Measurements from ENCODE around the gene SIVA1.
A peak's percentile ranks its signal among the peaks of the same experiment; 100 is the strongest.

The SIVA1 gene

DNA sequence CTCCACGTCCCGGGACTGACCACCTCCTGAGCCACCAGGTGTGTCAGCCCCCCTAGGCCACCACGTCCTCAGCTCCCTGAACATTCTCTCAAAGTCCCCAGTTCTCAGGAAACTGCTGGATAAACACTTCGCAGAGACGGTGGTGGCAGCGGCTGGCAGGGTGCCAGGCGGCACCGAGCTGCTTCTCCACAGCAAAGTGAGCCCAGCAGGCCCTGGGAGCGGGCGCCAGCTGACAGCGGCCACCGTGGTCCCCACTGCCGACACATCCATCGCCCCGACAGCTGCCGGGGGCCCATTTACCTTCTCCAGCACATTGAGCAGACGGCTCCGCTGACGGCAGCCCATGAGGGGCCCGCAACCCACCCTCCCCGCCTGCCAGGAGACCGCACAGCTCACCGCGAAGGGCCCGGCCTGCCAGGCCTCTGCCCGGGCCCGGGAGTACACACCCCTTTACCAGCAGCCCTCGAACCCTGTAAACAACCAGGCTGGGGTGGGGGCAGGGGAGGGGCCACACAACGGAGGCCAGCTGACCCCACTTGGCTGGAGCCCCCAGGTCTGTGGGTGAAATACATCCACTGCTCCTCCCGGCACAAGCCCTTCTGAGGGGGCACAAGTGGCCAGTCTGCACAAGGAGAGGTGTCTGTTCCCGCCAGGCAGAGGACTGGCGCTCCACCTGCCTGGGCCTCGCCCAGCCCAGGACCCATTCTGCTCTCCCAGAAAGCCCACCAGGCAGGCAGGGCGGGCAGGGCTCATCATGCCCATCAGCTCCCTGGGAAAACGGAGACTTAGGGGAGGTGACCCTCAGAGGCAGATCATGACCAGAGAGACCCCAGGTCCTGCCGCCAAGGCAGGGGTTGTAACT, 32.1 kb downstream of the SIVA1 start:
- DNase-seq (ENCODE audit: low read depth in 2 of 2): no peak

DNA sequence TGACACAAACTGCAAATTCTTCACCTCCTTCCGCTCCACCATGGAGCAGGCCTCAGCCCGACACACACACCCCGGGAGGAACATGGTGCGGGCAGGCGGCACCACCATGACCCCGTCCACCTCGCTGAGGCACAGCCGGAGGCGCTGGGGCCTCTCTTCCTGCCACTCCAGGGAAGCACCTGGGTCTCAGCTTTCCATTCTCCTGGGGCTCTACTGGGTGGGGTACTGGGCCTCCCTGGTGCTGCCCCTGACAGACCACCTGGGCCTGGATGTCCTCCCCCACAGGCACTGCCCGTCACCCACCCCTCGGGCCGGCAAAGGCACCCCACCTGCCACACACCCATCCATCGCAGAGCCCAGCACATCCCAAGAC, 32.7 kb downstream of the SIVA1 start:
- no peak for DNase-seq (ENCODE audit: low read depth in 2 of 2)

DNA sequence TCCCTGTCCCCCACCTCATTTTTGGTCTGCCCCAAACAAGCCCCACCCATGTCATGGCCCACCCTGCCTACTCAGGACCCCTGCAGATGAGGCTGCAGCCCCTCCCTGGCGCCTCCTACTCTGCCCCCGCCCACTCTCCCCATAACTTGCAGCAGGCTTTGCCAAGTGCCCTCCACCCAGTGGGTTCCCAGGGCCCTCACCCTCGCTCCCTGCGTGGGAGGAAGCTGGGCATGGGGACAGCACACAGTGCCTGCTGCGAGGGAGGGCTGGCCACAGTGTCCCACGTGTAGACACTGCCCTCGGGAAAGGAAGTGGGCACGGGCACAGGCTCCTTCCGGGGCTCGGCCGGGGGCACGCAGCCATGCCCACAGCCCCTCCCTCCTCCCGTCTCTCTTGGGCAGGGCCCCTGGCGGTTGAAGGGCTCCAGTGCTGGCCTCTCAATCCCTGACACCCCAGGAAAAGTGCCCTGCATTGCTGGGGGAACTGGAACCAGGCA, 33.2 kb downstream of the SIVA1 start:
- no peak for DNase-seq (ENCODE audit: low read depth in 2 of 2)

DNA sequence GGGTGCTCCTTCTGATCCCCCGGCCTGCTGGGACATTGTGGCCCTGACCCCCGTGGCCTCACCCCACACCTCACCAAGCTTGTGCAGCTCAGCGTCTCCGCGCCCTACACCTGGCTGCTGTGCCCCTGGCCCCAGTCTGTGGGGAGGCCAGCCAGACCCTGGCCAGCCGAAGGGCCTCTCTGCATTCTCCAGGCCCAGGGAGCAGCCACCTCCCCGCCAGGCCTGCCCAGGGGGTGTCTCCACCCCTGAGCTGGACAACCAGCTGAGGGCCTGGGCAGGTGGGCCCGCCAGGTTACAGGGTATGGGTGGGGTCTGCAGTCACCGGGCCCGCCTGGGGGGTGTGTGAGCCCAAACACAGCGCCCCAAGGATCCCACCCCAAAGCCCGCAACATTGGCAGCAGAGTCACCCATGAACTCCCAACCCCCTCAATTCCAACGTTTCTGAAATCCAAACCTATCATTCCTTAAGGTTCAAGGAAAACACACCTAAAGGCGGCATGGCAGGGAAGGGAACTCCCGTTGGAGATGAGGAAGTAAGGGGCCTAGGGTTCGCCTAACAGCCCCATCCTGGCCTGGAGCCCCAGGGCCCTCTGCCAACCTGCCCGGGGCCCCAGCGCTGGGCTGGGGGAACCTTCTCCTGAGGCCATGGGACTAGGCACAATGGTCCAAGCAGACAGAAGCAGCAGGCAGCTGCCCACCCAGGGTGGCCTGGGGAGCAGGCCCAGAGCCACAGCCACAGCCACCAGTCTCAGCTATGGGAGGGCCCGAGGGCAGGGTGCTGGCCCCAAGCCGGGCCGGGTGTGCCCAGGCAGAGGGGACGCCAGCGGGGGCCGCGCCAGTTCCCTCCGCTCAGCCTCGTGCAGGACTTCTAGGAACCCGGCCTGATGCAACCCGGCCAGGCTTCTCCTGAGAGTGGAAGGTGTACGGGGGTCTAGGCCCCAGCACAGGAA, 34.1 kb downstream of the SIVA1 start:
- DNase-seq (ENCODE audit: low read depth in 2 of 2): no peak

DNA sequence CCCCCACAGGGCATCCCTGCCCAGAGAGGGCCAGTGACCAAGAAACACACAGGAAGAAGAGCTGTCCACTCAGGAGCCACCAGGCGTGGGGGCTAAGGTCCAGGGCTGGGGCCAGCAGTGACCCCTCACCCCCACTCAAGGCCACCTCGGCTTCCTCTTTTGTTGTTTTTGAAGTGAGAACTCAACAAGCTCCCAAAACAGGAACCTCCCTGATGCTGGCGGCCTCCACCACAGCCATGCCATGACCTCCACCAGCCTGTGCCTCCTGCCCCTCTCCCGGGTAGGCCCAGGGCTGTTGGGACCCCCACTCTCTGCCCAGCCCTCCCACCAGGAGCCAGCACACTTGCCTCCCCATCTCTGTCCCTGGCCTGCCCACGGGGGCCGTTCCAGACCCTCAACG, 34.8 kb downstream of the SIVA1 start:
- DNase-seq (ENCODE audit: low read depth in 2 of 2): no peak

DNA sequence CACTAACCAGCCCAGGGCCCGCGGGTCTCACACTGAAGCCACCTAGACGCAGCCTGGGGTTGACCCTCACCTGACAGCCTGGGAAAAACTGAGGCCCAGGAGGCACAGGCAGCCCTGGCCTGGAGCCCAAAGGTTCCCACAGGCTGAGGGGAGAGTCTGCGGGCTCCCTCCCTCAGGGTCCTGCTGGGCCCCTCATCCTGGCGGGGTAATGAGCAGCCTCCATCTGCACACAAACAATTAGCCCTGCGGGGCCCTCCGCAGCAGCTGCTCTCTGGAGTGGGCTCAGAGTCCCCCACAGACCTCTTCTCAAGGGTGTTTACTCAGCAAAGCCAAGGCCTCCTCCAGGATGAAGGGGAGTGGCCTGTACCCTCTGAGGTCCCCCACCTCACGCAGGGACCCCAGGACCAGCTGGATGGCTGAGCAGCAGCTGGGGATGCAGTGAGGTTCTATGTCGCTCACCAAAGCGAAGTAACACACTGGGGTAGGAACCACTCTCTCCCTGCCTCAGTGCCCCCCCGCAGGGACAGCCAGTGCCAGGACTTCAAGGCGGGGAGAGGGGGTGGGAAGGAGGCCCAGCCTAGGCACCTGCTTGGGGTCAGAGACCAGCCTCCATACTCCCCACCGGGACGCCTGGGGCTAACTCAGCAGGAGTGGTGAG, 35.3 kb downstream of the SIVA1 start:
- DNase-seq (ENCODE audit: low read depth in 2 of 2): no peak

DNA sequence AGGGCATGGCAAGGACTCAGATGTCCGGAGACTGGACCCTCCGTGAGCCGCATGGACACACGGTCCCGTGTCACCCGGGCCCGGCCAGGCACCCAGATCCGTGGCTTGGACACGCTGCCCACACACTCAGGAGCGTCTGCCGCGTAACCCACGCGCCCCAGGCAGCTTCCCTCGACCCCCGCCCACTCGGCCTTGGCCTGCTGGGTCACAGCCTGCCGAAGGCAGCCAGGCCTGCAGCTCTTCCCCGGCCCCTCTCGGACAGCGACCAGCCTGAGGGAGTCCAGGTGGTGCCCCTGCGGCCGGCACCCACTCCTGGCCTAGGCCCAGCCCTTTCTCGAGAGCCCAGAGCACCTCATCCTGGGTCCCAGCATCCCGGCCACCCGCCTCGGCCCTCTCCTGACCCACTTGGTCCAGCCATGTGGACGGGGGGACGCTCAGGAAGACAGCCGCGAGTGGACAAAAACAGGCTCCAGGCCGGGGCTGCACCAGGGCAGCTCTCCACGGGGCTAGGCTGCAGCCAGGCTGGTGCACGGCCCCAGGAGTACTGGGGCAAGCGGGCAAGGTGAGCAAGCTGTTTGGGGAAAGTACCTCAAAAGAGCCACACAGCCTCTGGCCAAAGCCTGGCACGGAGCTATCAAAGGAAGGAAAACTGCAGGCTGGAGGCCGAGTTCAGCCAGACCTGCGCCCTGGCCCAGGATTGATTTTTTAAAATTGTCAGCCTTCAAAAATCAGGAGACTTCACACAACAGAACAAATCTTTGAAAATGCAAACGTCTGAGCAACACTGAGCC, 36.1 kb downstream of the SIVA1 start:
- DNase-seq (ENCODE audit: low read depth in 2 of 2): no peak

DNA sequence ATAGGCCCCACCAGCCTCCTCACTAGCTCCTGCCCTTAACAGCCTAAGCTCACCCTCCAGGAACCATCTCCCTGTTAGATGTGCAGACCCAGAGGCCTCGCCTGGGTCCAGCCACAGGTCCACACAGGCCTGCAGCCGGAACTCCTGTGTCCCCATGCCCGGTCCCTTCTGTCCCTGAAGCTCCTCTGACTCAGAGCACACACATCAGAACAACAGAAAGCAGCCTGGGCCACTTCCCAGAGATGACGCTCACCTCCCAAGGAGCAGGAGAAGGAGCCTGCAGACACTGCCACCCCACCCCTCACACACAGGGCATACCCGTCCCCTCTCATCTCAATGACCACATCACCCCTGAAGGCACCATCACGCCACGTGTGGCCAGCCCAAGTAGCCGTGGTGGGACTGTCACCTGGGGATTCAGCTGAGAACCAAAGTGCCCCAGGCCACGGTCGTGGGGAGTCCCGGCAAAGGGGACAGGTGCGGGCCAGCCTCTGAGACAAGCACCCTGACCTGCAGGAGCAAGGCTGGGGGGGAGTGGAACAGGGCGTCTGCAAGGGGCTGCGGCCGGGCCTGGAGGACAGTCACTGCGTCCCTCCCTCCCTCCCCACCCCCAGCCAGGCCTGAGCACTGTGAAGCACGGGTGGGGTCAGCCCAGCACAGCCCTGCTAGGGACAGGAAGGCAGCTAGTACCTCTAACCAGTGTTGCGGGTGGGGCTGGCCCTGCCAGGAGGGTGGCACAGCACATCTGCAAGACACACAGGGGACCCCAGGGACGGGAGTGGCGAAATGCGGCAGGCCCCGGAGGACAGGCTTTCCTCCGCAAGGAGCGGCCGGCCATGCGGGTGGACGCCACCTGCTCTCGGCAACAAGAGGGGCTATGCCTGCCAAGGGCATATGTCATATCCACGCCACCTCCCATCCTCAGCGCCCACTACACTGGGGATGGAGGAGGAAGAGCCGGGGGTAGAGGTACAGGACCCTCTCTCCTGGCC, 37.1 kb downstream of the SIVA1 start:
- DNase-seq (ENCODE audit: low read depth in 2 of 2): no peak

DNA sequence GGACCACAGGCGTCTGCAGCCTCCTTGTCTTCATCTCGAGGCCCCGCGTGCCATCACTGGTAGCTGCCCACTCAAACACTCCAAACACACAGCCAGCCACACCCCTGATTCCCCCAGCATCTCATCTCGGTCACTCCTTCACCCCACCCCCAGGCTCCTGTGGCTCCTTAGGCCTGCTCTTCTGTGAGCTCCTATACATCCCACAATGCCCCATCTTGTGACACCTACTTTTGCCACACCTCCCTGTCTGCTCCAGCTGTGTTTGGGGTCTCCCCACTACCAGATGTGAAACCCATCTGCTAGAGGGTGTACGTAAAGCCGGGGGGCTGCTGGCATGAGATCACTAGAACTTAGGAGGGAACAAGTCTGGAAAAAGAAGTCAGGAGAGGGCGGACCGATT, 38.5 kb downstream of the SIVA1 start:
- no peak for DNase-seq (ENCODE audit: low read depth in 2 of 2)

DNA sequence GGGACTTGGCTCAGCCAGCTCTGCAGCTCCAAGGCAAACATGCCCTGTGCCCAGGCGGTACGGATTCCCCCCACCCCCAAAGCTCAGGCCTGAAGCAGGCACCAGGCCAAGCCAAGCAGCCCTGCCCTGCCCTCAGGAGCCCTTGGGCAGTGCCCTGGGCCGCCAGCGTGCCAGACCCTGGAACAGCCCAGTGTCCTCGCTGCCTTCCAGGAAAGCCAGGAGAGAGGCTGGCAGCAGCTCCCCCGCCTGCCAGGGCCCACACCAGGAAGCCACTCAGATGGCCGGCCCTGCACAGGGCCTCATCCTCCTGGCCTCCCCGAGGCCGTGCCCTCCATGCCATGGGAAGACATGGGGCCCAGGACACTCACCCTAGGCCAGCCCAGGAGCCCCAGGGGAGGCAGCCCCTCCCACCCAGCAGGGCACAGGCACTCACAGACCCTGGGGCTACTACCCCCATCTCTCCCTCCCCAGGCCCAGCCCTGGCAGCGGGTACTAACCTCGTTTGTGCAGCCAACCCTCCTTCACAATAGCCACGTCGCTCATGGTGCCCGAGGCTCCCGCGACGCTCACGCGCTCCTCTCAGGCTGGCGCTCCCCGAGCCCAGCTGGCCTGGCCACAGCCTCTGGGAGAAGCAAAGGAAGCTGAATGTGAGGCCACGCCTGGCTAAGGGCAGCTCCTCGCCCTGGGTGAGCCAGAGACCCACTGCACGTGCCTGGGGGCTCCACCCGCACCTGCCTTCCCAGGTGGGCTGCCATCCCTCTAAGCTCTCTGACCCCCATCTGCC, 39.3 kb downstream of the SIVA1 start:
- DNase-seq (ENCODE audit: low read depth in 2 of 2): no peak

DNA sequence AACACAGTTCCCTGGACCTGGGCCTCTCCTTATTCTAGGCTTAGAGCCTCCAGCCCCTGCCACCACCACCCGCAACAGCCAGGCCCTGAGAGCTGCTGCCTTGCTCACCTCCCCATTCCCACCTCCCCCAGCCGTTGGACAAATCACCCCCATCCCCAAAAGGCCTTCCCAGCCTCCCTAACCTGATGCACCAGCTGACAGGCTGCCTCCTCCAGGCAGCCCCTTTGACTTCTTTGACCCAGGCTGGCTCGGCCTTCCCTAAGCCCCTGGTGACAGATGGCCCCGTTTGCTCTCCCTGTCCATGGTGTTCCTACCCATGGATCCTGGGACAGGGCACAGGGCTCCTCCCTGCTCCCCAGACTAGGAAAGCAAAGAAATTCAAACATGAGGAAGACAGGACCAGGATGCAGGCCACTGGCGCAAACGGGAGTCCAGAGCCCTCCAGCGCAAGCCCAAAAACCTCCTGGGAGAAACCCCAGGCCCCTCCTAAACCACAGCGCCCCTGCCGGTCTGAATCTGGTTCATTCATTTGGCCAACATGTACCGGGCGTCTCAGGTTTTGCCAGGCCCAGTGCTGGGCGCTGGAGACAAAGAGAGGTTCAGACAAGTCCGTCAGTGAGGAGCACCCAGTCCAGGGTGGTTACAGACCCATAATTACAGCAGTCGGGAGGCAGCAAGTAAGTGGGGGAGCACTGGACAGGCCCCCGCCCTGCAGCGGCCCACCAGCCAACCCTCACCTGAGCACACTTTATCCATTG, 40.2 kb downstream of the SIVA1 start:
- DNase-seq (ENCODE audit: low read depth in 2 of 2): no peak

DNA sequence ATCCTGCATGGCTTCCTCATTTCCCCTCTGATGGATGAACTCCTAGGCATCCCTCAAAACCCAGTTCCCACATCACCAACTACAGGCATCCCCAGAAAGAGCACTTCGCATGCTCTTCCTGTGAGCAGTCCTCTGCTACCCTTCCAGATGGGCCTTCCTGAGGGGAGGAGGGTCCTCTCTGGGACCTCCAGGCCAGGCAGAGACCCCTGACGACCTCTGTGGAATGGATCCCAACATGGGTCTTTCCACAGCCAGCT, 40.7 kb downstream of the SIVA1 start:
- DNase-seq (ENCODE audit: low read depth in 2 of 2): no peak

DNA sequence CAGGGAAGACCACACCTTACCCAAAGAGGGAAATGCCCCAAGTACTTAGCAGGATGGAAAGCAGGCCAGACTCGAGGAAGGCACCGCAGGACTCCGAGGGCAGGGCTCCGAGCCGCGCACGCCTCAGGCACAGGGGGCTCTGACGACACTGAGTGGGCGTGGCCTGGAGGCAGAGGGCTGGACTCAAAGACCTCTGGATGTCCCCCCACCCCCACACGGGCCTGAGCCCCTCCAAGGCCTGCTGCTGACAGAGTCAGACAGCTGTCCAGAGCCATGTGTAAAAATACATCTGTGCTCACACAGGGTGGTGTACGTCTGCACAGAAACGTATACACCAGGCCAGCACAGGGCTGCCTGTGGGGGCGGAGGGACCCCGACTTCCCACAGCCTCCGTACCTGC, 41.2 kb downstream of the SIVA1 start:
- DNase-seq (ENCODE audit: low read depth in 2 of 2): peak in 1 of 2 donors; percentile 41

DNA sequence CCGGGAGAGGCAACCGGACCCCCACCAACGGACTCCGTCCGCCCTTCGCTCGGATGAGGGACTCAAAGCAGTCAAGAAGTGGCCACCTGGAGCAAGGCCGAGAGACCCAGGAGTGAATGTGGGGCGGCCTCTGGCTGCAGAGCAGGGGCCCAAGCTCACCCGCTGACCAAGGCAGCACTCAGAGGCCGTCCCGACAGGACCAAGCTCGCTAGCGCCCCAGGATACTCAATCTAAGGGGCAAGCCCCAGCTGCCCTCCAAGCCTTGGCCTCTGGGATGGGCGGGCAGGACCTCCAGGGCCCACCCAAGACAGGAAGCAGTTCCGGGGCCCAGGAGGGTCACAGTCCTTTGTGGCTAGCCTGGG, 41.7 kb downstream of the SIVA1 start:
- DNase-seq (ENCODE audit: low read depth in 2 of 2): no peak

DNA sequence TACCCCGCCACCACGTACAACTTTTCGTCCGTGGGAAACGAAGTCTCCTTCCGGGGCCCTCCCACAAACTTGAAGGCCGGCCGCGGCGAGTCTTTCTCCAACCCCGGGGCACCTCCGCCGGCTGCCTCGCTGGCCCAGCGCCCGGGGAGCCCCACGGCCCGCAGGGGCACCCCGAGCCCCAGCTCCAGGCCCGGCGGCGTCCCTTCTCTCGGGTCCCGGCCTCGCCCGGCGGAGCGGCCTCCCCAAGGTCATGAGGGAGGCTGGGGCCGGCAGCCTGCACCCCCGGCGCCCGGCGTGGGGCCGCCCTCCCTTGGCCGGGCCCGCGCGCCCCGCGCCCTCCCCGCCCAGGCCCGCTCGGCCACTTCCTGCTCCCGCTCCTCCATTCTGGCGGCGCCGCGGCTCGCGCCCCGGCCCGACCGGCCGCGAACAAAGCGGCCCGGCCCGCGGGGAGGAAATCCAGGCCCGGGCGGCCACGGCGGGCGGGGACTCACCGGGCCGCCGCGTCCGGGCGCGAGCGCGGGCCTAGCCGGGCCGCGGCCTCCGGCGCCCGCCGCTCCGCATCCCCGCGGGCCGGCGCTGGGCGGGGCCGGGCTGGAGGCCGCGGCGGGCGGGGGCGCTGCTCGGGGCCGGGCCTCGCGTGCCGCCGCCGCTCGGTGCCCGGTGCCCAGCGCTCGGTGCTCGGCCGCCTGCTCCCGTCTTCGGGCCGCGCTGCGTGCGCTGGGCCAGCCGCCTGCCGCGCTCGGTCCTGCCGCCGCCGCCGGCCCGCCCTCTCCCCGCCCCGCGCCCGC, 42.2 kb downstream of the SIVA1 start, which contains the start of gene AKT1:
AKT1 (minus strand) TSS at position 756 of the 788 bp plus-strand sequence. CDS start 3,105 bp downstream, outside the sequence.
- DNase-seq (ENCODE audit: low read depth in 2 of 2): no peak

DNA sequence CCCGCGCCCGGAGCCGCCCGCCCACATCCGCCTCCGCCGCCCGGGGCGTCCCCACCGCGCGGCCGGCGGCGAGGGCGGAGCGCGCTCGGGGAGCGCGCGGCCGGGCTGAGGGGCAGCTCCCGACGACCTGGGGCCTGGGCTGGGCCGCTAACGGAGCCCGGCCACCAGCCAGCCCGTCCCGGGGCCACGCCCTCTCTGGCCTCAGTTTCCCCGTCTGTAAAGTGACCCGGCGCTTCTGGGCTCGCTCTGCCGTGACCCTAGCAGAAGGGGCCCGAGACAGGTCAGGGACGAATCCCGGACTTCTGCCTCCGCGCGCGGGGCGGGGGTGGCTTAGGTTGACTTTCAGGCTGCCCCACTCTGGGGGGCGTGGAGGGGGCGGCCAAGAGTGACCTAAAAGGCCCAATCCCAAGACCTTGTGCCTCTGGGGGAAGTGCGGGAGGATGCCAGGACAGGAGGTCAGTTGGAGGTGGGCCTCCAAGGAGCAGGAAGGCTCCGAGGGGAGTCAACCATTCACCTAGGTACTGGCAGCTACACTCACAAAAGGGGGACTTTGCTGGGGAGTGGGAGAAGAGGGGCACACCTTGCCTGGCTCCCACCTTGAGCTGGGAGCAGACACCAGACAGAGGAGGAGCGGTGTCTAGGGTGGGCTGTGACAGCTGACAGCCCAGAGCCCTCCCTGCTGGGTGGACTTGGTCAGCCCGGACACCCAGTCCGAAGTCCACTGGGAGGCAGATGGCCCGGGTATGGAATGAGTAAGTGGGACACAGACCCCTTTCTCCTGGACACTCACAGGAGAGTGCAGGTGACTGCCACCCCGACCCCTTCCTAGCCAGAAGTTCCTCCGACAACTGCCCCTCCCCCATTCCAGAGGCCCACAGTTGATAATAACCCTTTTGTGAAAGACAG, 43.1 kb downstream of the SIVA1 start:
- no peak for DNase-seq (ENCODE audit: low read depth in 2 of 2)

DNA sequence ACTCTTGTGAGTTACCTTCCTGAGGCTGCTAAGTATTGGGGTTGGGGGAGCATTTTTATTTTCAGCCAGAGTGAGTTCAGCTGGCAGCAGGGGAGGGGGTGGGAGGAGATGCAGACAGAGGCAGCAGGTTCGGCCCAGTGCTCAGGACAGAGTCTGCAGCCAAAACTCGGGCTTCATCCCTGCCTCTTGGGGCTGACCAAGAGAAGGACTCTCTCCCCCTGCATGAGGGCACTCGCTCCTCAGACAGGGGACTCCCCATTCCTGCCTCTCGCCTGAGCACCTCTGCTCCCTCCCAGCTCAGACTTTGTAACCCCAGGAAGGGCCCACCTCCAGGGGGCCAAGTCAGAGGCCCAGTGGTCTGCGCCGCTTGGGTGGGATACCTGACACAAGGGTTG, 43.7 kb downstream of the SIVA1 start:
- DNase-seq (ENCODE audit: low read depth in 2 of 2): no peak
